K562 (cell line): ENCODE data around the gene ZNF268. TPM values are rescaled to one million over a fixed set of nuclear protein-coding genes. Genes with fewer than 3 reads are reported as not detected.

Experiments
- ATAC-seq: fragments of 200-7000 bp; cut with Tn5 transposase; 3 replicates; pipeline ENCODE4 v1.9.1; 2020; ENCODE audit warnings: moderate library complexity
- BruUV-seq: library from RNA; stranded (reverse); fragments of 400-500 nt; replicated peaks from 2 replicates; lab custom pipeline; 2021; lab: Mats Ljungman, UMichigan
- CTCF ChIA-PET: fragments of 300-600 bp; formaldehyde crosslinking; extraction: SDS; loops from one replicate; lab custom pipeline; 2021; ENCODE audit warnings: low intra/inter-chr PET ratio; lab: Yijun Ruan, JAX
- POLR2A ChIA-PET: fragments of 300-600, 350-650 bp; sonication (Branson Sonifier 250); formaldehyde crosslinking; extraction: SDS; loops from one replicate; lab custom pipeline; 2021; ENCODE audit warnings: antibody characterized with exemption, inconsistent platforms; lab: Yijun Ruan, JAX
- DNase-seq, 4 experiments: peaks; one replicate each; pipeline versions ENCODE4 v3.0.0 to v3.0.0-alpha.2; 2011 to 2018; ENCODE audit warnings: low spot score in 3 of 4, mixed read lengths in 3 of 4; ENCODE audit errors: extremely low read depth in 1 of 4
- FAIRE-seq: peaks from 2 replicates; lab custom pipeline; 2011; peaks lifted over from hg19 to GRCh38; lab: Jason Lieb, UNC
- H2AFZ ChIP-seq: 2 replicates; pipeline ENCODE4 v1.6.0; 2011; ENCODE audit warnings: low read depth, low read length, control low read depth, inconsistent platforms
- H3K27ac ChIP-seq: fragments of 200-600 bp; 3 replicates; pipeline ENCODE4 v1.8.0; 2011; ENCODE audit warnings: low read depth, mild to moderate bottlenecking, control low read depth, inconsistent platforms, low read length, moderate library complexity, mixed read lengths; ENCODE audit errors: extremely low read depth
- H3K27me3 ChIP-seq, 2 experiments: fragments of 300-600 bp in 1 of 2; 2 replicates in 1 of 2; 3 replicates in 1 of 2; pipeline versions ENCODE4 v1.6.0 to v1.8.0; 2011; ENCODE audit warnings: inconsistent platforms in 2 of 2, low read length in 2 of 2, mild to moderate bottlenecking in 1 of 2, mixed read lengths in 1 of 2, moderate library complexity in 1 of 2; ENCODE audit not compliant: control insufficient read depth in 2 of 2, insufficient read depth in 2 of 2
- H3K36me3 ChIP-seq: fragments of 300-600 bp; 3 replicates; pipeline ENCODE4 v1.8.0; 2011; ENCODE audit warnings: mild to moderate bottlenecking, low read length, inconsistent platforms; ENCODE audit not compliant: control insufficient read depth, insufficient read depth
- H3K4me1 ChIP-seq, 2 experiments: fragments of 200-600 bp in 1 of 2; replicated peaks in 1 of 2; 2 replicates in 1 of 2; 3 replicates in 1 of 2; pipeline versions ENCODE4 v1.5.1 to v1.8.0; 2011; ENCODE audit warnings: inconsistent platforms in 2 of 2, low read length in 2 of 2, mild to moderate bottlenecking in 1 of 2, mixed read lengths in 1 of 2, moderate library complexity in 1 of 2; ENCODE audit not compliant: control insufficient read depth in 2 of 2, insufficient read depth in 2 of 2
- H3K4me2 ChIP-seq: 2 replicates; pipeline ENCODE4 v1.6.1; 2011; ENCODE audit warnings: low read length, control low read depth, inconsistent platforms, mixed read lengths; ENCODE audit not compliant: insufficient read depth
- H3K4me3 ChIP-seq: fragments of 200-600 bp; sonication (generic), shearing (Covaris generic); 2 replicates; pipeline ENCODE4 v1.5.1; 2016; ENCODE audit warnings: control low read depth, inconsistent platforms
- H3K79me2 ChIP-seq: fragments of 200-600 bp; 3 replicates; pipeline ENCODE4 v1.8.0; 2011; ENCODE audit warnings: low read length, inconsistent platforms; ENCODE audit not compliant: control insufficient read depth, insufficient read depth
- H3K9ac ChIP-seq, 2 experiments: 2 replicates each; pipeline versions ENCODE4 v1.6.0 to v1.6.1; 2011; ENCODE audit warnings: low read depth in 2 of 2, low read length in 2 of 2, control low read depth in 1 of 2, inconsistent platforms in 1 of 2, mild to moderate bottlenecking in 1 of 2, mixed read lengths in 1 of 2; ENCODE audit not compliant: insufficient read depth in 1 of 2
- H3K9me1 ChIP-seq: one replicate; pipeline ENCODE4 v1.6.0; 2011; ENCODE audit warnings: inconsistent platforms, mild to moderate bottlenecking, low read length, moderate library complexity; ENCODE audit not compliant: control insufficient read depth, insufficient read depth
- H3K9me3 ChIP-seq: replicated peaks from 2 replicates; pipeline ENCODE4 v1.5.1; 2011; ENCODE audit warnings: low read depth, low read length, inconsistent platforms; ENCODE audit not compliant: control insufficient read depth, insufficient read depth
- H4K20me1 ChIP-seq: replicated peaks from 2 replicates; pipeline ENCODE4 v1.6.1; 2011; ENCODE audit warnings: low read length, inconsistent platforms, mixed read lengths; ENCODE audit not compliant: control insufficient read depth, insufficient read depth
- BRD9 ChIP-seq: fragments of 450-650 bp; IDR thresholded peaks from 2 replicates; pipeline ENCODE4 v1.6.1; 2018; ENCODE audit warnings: low read depth; ENCODE audit not compliant: partially characterized antibody
- CBX5 ChIP-seq: IDR thresholded peaks from 2 replicates; pipeline ENCODE4 v1.6.1; 2014; ENCODE audit warnings: low read depth, borderline replicate concordance
- NR3C1 ChIP-seq: sonication (generic); formaldehyde crosslinking; IDR thresholded peaks from 2 replicates; pipeline ENCODE4 v1.8.1; 2022; ENCODE audit warnings: missing genetic modification reagents
- PHF21A ChIP-seq: fragments of 450-650 bp; IDR thresholded peaks from 2 replicates; pipeline ENCODE4 v1.6.1; 2017; ENCODE audit warnings: low read depth, borderline replicate concordance
- WGBS: fragments of 100-300 bp; shearing (Covaris generic); methylation state at CpG from one replicate; pipeline ENCODE4 v1.1.6; 2016; ENCODE audit warnings: low coverage, mixed read lengths; ENCODE audit not compliant: insufficient coverage; ENCODE audit errors: missing lambda C conversion rate; 5-methylcytosine and 5-hydroxymethylcytosine counted together
- in situ Hi-C: fragments of 300-500 bp; cut with MboI; formaldehyde crosslinking; loops from 4 replicates; pipeline ENCODE4 v1.15.0; 2018; ENCODE audit warnings: inconsistent platforms, mixed read lengths
- intact Hi-C: fragments of 100-400 bp; cut with micrococcal nuclease; formaldehyde crosslinking; loops from 2 replicates; pipeline ENCODE4 v1.14.2; 2022
- polyA plus RNA-seq, 8 experiments: library from polyadenylated mRNA; depleted of rRNA in 4 of 8; stranded (reverse) in 5 of 8; unstranded in 3 of 8; fragments of >200 nt; fragmentation: Nextera tagmentation in 2 of 8; fragmentation: Illumina TruSeq in 1 of 8; extraction: Ambion mirVana in 2 of 8; extraction: Trizol in 1 of 8; gene quantifications; 2 replicates each; pipeline versions ENCODE4 v1.2.1 to v1.2.3, GENCODE V29; 2011 to 2014; ENCODE audit warnings: inconsistent platforms in 1 of 8, missing spikeins in 1 of 8
- small RNA-seq: library from RNA; depleted of rRNA; stranded (forward); fragments of <200 nt; gene quantifications from one replicate; pipeline ENCODE3, GENCODE V24; 2014
- total RNA-seq, 7 experiments: library from RNA; depleted of rRNA in 6 of 7; stranded (reverse); fragments of >200 nt in 6 of 7; fragmentation: Illumina TruSeq in 2 of 7; extraction: Trizol in 2 of 7; gene quantifications; 2 replicates each; pipeline versions ENCODE4 v1.2.1 to v1.2.3, GENCODE V29; 2011 to 2021; ENCODE audit warnings: low replicate concordance in 1 of 7

ZNF268 gene
- total and polyA plus RNA-seq, 9 of the 15 experiments (the other 6 are each of a cell fraction or from before 2014, with no cell fraction given): 4.8 to 12.0 (median 7.7) TPM

GRCh38 chr12:133256321-133256720 is 75.0 kb downstream of the ZNF268 start:
- ATAC-seq (no peak), DNase-seq (no peak), FAIRE-seq (no peak)
- Histone ChIP-seq H4K20me1 (no peaks in the 10 kb centered on the region), H3K4me2 (no peak overlapping the region), H3K9me3 (no peaks in the 10 kb centered on the region), H3K9ac (no peak overlapping the region), H3K4me1 (no peaks in the 10 kb centered on the region), H3K79me2 (no peaks in the 10 kb centered on the region), H3K27ac (no peak overlapping the region), H3K4me3 (no peak overlapping the region), H3K36me3 (no peaks in the 10 kb centered on the region), H3K9me1 (no peaks in the 10 kb centered on the region), H2AFZ (no peak overlapping the region), H3K27me3 (no peaks in the 10 kb centered on the region)
- in situ Hi-C loops (no loop called here), intact Hi-C loops (no loop called here)
- no TSS peak for BruUV-seq
- CTCF ChIA-PET: no interaction called here
- TF ChIP-seq NR3C1 (CRISPR knock-in tag) (no peak), CBX5 (no peak), BRD9 (no peak)
- 0% methylated on average over 1 of the region's 1 CpG for WGBS
- POLR2A ChIA-PET: no interaction called here

GRCh38 chr12:133264173-133264572 is 82.9 kb downstream of the ZNF268 start:
- Histone ChIP-seq H3K4me2 (no peak overlapping the region), H3K9ac (no peak overlapping the region), H3K27me3 (no peaks in the 10 kb centered on the region), H3K4me1 (no peaks in the 10 kb centered on the region), H4K20me1 (no peaks in the 10 kb centered on the region), H3K9me1 (no peaks in the 10 kb centered on the region), H3K9me3 (no peaks in the 10 kb centered on the region), H3K27ac (no peak overlapping the region), H3K36me3 (no peaks in the 10 kb centered on the region), H2AFZ (no peak overlapping the region), H3K4me3 (no peak overlapping the region), H3K79me2 (no peaks in the 10 kb centered on the region)
- intact Hi-C loops (no loop called here), in situ Hi-C loops (no loop called here)
- FAIRE-seq: no peak
- BruUV-seq: no TSS peak
- 69% methylated on average over 19 of the region's 33 CpGs for WGBS
- ChIA-PET CTCF (no interaction called here), POLR2A (no interaction called here)
- TF ChIP-seq PHF21A: no peak
- no peak for ATAC-seq
- DNase-seq: no peak

Small RNA genes lying within 50 kb of the gene (small RNA-seq; reads per million reads assigned to genes)
- gene RF00019 (not detected), gene RNU6-717P (not detected)

Other genes with a start within 250 kb of the ZNF268 start
- gene ZNF605, start 225.2 kb upstream of the ZNF268 start, total RNA-seq (2014; rRNA removed): 0.45 and 0.82 TPM in 2 replicates
- 1.1 TPM in 2 replicates for gene ZNF605, start 225.2 kb upstream of the ZNF268 start, total RNA-seq (2014; rRNA removed; fragmentation: Illumina TruSeq; extraction: Trizol)
- 0.60 and 1.1 TPM in 2 replicates for gene ZNF605, start 225.2 kb upstream of the ZNF268 start, total RNA-seq (2015; rRNA removed; fragmentation: Illumina TruSeq; extraction: Trizol)
- gene ZNF605, start 225.2 kb upstream of the ZNF268 start, total RNA-seq (2021): 0.51 and 0.60 TPM in 2 replicates
- gene ZNF605, start 225.2 kb upstream of the ZNF268 start, polyA plus RNA-seq (2011; rRNA removed): 0.16 and 0.46 TPM in 2 replicates
- gene ZNF605, start 225.2 kb upstream of the ZNF268 start, polyA plus RNA-seq (2014; fragmentation: Illumina TruSeq; extraction: Trizol): 0.48 and 0.55 TPM in 2 replicates
- under 1 TPM; 0.68 to 0.84 TPM for gene ZNF605, start 225.2 kb upstream of the ZNF268 start, polyA plus RNA-seq (2014; fragmentation: Nextera tagmentation; extraction: Ambion mirVana)
- 0.28 and 0.69 TPM in 2 replicates for gene ZNF605, start 225.2 kb upstream of the ZNF268 start, polyA plus RNA-seq (2014; rRNA removed)
- gene ZNF26, start 195.1 kb upstream of the ZNF268 start, total RNA-seq (2014; rRNA removed): 10.8 and 13.4 TPM in 2 replicates
- 6.4 and 8.1 TPM in 2 replicates for gene ZNF26, start 195.1 kb upstream of the ZNF268 start, total RNA-seq (2014; rRNA removed; fragmentation: Illumina TruSeq; extraction: Trizol)
- gene ZNF26, start 195.1 kb upstream of the ZNF268 start, total RNA-seq (2015; rRNA removed; fragmentation: Illumina TruSeq; extraction: Trizol): 6.7 and 9.9 TPM in 2 replicates
- 14.1 and 14.3 TPM in 2 replicates for gene ZNF26, start 195.1 kb upstream of the ZNF268 start, total RNA-seq (2021)
- gene ZNF26, start 195.1 kb upstream of the ZNF268 start, polyA plus RNA-seq (2011; rRNA removed): 6.6 and 8.0 TPM in 2 replicates
- 4.5 and 4.8 TPM in 2 replicates for gene ZNF26, start 195.1 kb upstream of the ZNF268 start, polyA plus RNA-seq (2014; fragmentation: Illumina TruSeq; extraction: Trizol)
- 1 to 10 TPM; 1.2 to 1.4 TPM for gene ZNF26, start 195.1 kb upstream of the ZNF268 start, polyA plus RNA-seq (2014; fragmentation: Nextera tagmentation; extraction: Ambion mirVana)
- 12.0 and 14.9 TPM in 2 replicates for gene ZNF26, start 195.1 kb upstream of the ZNF268 start, polyA plus RNA-seq (2014; rRNA removed)
- 7.4 and 9.1 TPM in 2 replicates for gene ZNF84, start 144.0 kb upstream of the ZNF268 start, total RNA-seq (2014; rRNA removed)
- 19.2 and 19.7 TPM in 2 replicates for gene ZNF84, start 144.0 kb upstream of the ZNF268 start, total RNA-seq (2014; rRNA removed; fragmentation: Illumina TruSeq; extraction: Trizol)
- gene ZNF84, start 144.0 kb upstream of the ZNF268 start, total RNA-seq (2015; rRNA removed; fragmentation: Illumina TruSeq; extraction: Trizol): 16.2 and 16.7 TPM in 2 replicates
- 10.3 and 11.1 TPM in 2 replicates for gene ZNF84, start 144.0 kb upstream of the ZNF268 start, total RNA-seq (2021)
- 21.8 and 24.3 TPM in 2 replicates for gene ZNF84, start 144.0 kb upstream of the ZNF268 start, polyA plus RNA-seq (2011; rRNA removed)
- gene ZNF84, start 144.0 kb upstream of the ZNF268 start, polyA plus RNA-seq (2014; fragmentation: Illumina TruSeq; extraction: Trizol): 11.6 and 12.1 TPM in 2 replicates
- 10 to 100 TPM in 1 of 2 experiments, 1 to 10 TPM in 1; 8.8 to 12.1 TPM for gene ZNF84, start 144.0 kb upstream of the ZNF268 start, polyA plus RNA-seq (2014; fragmentation: Nextera tagmentation; extraction: Ambion mirVana)
- gene ZNF84, start 144.0 kb upstream of the ZNF268 start, polyA plus RNA-seq (2014; rRNA removed): 12.2 and 12.8 TPM in 2 replicates
- 10.9 and 12.8 TPM in 2 replicates for gene ZNF140, start 100.6 kb upstream of the ZNF268 start, total RNA-seq (2014; rRNA removed)
- gene ZNF140, start 100.6 kb upstream of the ZNF268 start, total RNA-seq (2014; rRNA removed; fragmentation: Illumina TruSeq; extraction: Trizol): 6.8 and 8.4 TPM in 2 replicates
- 6.7 and 7.2 TPM in 2 replicates for gene ZNF140, start 100.6 kb upstream of the ZNF268 start, total RNA-seq (2015; rRNA removed; fragmentation: Illumina TruSeq; extraction: Trizol)
- gene ZNF140, start 100.6 kb upstream of the ZNF268 start, total RNA-seq (2021): 4.0 and 4.9 TPM in 2 replicates
- gene ZNF140, start 100.6 kb upstream of the ZNF268 start, polyA plus RNA-seq (2011; rRNA removed): 6.4 and 7.8 TPM in 2 replicates
- 5.3 and 6.1 TPM in 2 replicates for gene ZNF140, start 100.6 kb upstream of the ZNF268 start, polyA plus RNA-seq (2014; fragmentation: Illumina TruSeq; extraction: Trizol)
- gene ZNF140, start 100.6 kb upstream of the ZNF268 start, polyA plus RNA-seq (2014; fragmentation: Nextera tagmentation; extraction: Ambion mirVana): 1 to 10 TPM; 1.6 to 3.4 TPM
- gene ZNF140, start 100.6 kb upstream of the ZNF268 start, polyA plus RNA-seq (2014; rRNA removed): 4.3 and 4.5 TPM in 2 replicates
- 0.94 and 0.95 TPM in 2 replicates for gene ZNF891, start 51.2 kb upstream of the ZNF268 start, total RNA-seq (2014; rRNA removed)
- gene ZNF891, start 51.2 kb upstream of the ZNF268 start, total RNA-seq (2014; rRNA removed; fragmentation: Illumina TruSeq; extraction: Trizol): 2.0 and 2.3 TPM in 2 replicates
- 1.7 and 1.8 TPM in 2 replicates for gene ZNF891, start 51.2 kb upstream of the ZNF268 start, total RNA-seq (2015; rRNA removed; fragmentation: Illumina TruSeq; extraction: Trizol)
- 1.2 and 1.3 TPM in 2 replicates for gene ZNF891, start 51.2 kb upstream of the ZNF268 start, total RNA-seq (2021)
- 1.5 and 2.0 TPM in 2 replicates for gene ZNF891, start 51.2 kb upstream of the ZNF268 start, polyA plus RNA-seq (2011; rRNA removed)
- gene ZNF891, start 51.2 kb upstream of the ZNF268 start, polyA plus RNA-seq (2014; fragmentation: Illumina TruSeq; extraction: Trizol): 1.1 and 1.3 TPM in 2 replicates
- under 1 TPM; 0.41 to 0.53 TPM for gene ZNF891, start 51.2 kb upstream of the ZNF268 start, polyA plus RNA-seq (2014; fragmentation: Nextera tagmentation; extraction: Ambion mirVana)
- gene ZNF891, start 51.2 kb upstream of the ZNF268 start, polyA plus RNA-seq (2014; rRNA removed): 1.3 and 1.5 TPM in 2 replicates
- 2.1 and 5.8 TPM in 2 replicates for gene ZNF10, start 50.9 kb upstream of the ZNF268 start, total RNA-seq (2014; rRNA removed)
- 5.0 TPM in 2 replicates for gene ZNF10, start 50.9 kb upstream of the ZNF268 start, total RNA-seq (2014; rRNA removed; fragmentation: Illumina TruSeq; extraction: Trizol)
- gene ZNF10, start 50.9 kb upstream of the ZNF268 start, total RNA-seq (2015; rRNA removed; fragmentation: Illumina TruSeq; extraction: Trizol): 4.4 and 4.6 TPM in 2 replicates
- gene ZNF10, start 50.9 kb upstream of the ZNF268 start, total RNA-seq (2021): 4.3 and 5.0 TPM in 2 replicates
- 4.5 and 4.9 TPM in 2 replicates for gene ZNF10, start 50.9 kb upstream of the ZNF268 start, polyA plus RNA-seq (2011; rRNA removed)
- gene ZNF10, start 50.9 kb upstream of the ZNF268 start, polyA plus RNA-seq (2014; fragmentation: Illumina TruSeq; extraction: Trizol): 3.5 and 5.8 TPM in 2 replicates
- 1 to 10 TPM; 4.8 to 5.2 TPM for gene ZNF10, start 50.9 kb upstream of the ZNF268 start, polyA plus RNA-seq (2014; fragmentation: Nextera tagmentation; extraction: Ambion mirVana)
- gene ZNF10, start 50.9 kb upstream of the ZNF268 start, polyA plus RNA-seq (2014; rRNA removed): 2.1 and 4.1 TPM in 2 replicates
- gene ANHX, start 54.4 kb downstream of the ZNF268 start, total RNA-seq (2014; rRNA removed): not detected in 2 replicates
- not detected in 2 replicates for gene ANHX, start 54.4 kb downstream of the ZNF268 start, total RNA-seq (2014; rRNA removed; fragmentation: Illumina TruSeq; extraction: Trizol)
- not detected in 2 replicates for gene ANHX, start 54.4 kb downstream of the ZNF268 start, total RNA-seq (2015; rRNA removed; fragmentation: Illumina TruSeq; extraction: Trizol)
- gene ANHX, start 54.4 kb downstream of the ZNF268 start, total RNA-seq (2021): not detected in 2 replicates
- gene ANHX, start 54.4 kb downstream of the ZNF268 start, polyA plus RNA-seq (2011; rRNA removed): not detected in 2 replicates
- gene ANHX, start 54.4 kb downstream of the ZNF268 start, polyA plus RNA-seq (2014; fragmentation: Illumina TruSeq; extraction: Trizol): not detected in 2 replicates
- not detected for gene ANHX, start 54.4 kb downstream of the ZNF268 start, polyA plus RNA-seq (2014; fragmentation: Nextera tagmentation; extraction: Ambion mirVana)
- gene ANHX, start 54.4 kb downstream of the ZNF268 start, polyA plus RNA-seq (2014; rRNA removed): not detected in 2 replicates